ENCODE results near the gene KRTAP9-6.
"Not testable (repeated sequence)": the region's sequence is repeated elsewhere in the genome, so short reads cannot be mapped to it uniquely, and the experiment has no call there.

- TF ChIP-seq, protein P1, sequence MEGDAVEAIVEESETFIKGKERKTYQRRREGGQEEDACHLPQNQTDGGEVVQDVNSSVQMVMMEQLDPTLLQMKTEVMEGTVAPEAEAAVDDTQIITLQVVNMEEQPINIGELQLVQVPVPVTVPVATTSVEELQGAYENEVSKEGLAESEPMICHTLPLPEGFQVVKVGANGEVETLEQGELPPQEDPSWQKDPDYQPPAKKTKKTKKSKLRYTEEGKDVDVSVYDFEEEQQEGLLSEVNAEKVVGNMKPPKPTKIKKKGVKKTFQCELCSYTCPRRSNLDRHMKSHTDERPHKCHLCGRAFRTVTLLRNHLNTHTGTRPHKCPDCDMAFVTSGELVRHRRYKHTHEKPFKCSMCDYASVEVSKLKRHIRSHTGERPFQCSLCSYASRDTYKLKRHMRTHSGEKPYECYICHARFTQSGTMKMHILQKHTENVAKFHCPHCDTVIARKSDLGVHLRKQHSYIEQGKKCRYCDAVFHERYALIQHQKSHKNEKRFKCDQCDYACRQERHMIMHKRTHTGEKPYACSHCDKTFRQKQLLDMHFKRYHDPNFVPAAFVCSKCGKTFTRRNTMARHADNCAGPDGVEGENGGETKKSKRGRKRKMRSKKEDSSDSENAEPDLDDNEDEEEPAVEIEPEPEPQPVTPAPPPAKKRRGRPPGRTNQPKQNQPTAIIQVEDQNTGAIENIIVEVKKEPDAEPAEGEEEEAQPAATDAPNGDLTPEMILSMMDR (IDR thresholded peaks at IDR 0.05): not testable (repeated sequence)
- TF ChIP-seq EZH2 (IDR thresholded peaks at IDR 0.05; ENCODE audit: borderline replicate concordance, insufficient read depth, low read depth, low read length, poor library complexity, severe bottlenecking): not testable (repeated sequence)
These were observed 6.1 kb downstream of the KRTAP9-6 start for GRCh38 chr17:41271323-41271722.
